HepG2 (cell line): ENCODE measurements around the gene ISLR.

Source experiments
- BHLHE40 ChIP-seq: IDR thresholded peaks from 2 replicates; pipeline ENCODE4 v1.6.1; 2011; ENCODE audit warnings: low read length, improper control_type of control experiment
- EZH2 ChIP-seq: conservative IDR thresholded peaks from 2 replicates; pipeline ENCODE4 v1.6.1; 2012; ENCODE audit warnings: mild to moderate bottlenecking, low read depth, low read length, moderate library complexity
- FOXO4 ChIP-seq: sonication (generic); formaldehyde crosslinking; conservative IDR thresholded peaks from 2 replicates; pipeline ENCODE4 v1.8.1; 2023; ENCODE audit warnings: missing genetic modification reagents
- GTF2F1 ChIP-seq: fragments of 150-350 bp; IDR thresholded peaks from 2 replicates; pipeline ENCODE4 v1.6.1; 2014; ENCODE audit warnings: low read length
- HES4 ChIP-seq: sonication (generic); formaldehyde crosslinking; IDR thresholded peaks from 2 replicates; pipeline ENCODE4 v1.9.0; 2021; ENCODE audit warnings: mild to moderate bottlenecking, missing genetic modification reagents, borderline replicate concordance
- HMG20A ChIP-seq: IDR thresholded peaks from 2 replicates; pipeline ENCODE4 v1.6.1; 2016; ENCODE audit warnings: borderline replicate concordance
- NR0B2 ChIP-seq: sonication (generic); formaldehyde crosslinking; IDR thresholded peaks from 2 replicates; pipeline ENCODE4 v1.4.0; 2020; ENCODE audit warnings: mild to moderate bottlenecking, missing genetic modification reagents
- PATZ1 ChIP-seq: sonication (generic); formaldehyde crosslinking; IDR thresholded peaks from 2 replicates; pipeline ENCODE4 v1.4.0; 2020; ENCODE audit warnings: missing genetic modification reagents
- TARDBP ChIP-seq: sonication (generic); formaldehyde crosslinking; IDR thresholded peaks from 2 replicates; pipeline ENCODE4 v1.8.0; 2022; ENCODE audit warnings: mild to moderate bottlenecking, missing genetic modification reagents
- YEATS4 ChIP-seq: sonication (generic); formaldehyde crosslinking; IDR thresholded peaks from 2 replicates; pipeline ENCODE4 v1.4.0; 2020; ENCODE audit warnings: missing genetic modification reagents, borderline replicate concordance
- YY1 ChIP-seq: IDR thresholded peaks from 2 replicates; pipeline ENCODE4 v1.6.1; 2011; ENCODE audit warnings: low read length, low read depth, moderate library complexity, mild to moderate bottlenecking; ENCODE audit not compliant: insufficient read depth, insufficient replicate concordance
- ZEB1 ChIP-seq: IDR thresholded peaks from 2 replicates; pipeline ENCODE4 v1.6.1; 2012; ENCODE audit warnings: mild to moderate bottlenecking, low read depth, inconsistent platforms; ENCODE audit not compliant: insufficient replicate concordance

- TF ChIP-seq YY1: no peak
- TF ChIP-seq GTF2F1: no peak
- no peak for TF ChIP-seq NR0B2 (CRISPR knock-in tag)
- no peak for TF ChIP-seq ZEB1
- TF ChIP-seq BHLHE40: no peak
- TF ChIP-seq YEATS4 (CRISPR knock-in tag): no peak
- no peak for TF ChIP-seq HES4
- no peak for TF ChIP-seq PATZ1 (CRISPR knock-in tag)
- no peak for TF ChIP-seq TARDBP (CRISPR knock-in tag)
- no peak for TF ChIP-seq FOXO4 (CRISPR knock-in tag)
- TF ChIP-seq EZH2: no peak
- no peak for TF ChIP-seq HMG20A (CRISPR knock-in tag)
Observed at GRCh38 chr15:74213858-74214284, 40.4 kb downstream of the ISLR start.
